GM18870 (cell line): ENCODE results near the gene HIVEP3.
A peak's percentile ranks its signal among the peaks of the same experiment; 100 is the strongest.

ENCODE experiments used
- ATAC-seq: cut with Tn5 transposase; IDR thresholded peaks from one replicate; pipeline ENCODE4 v1.9.1; 2021; ENCODE audit warnings: moderate library complexity; ENCODE audit not compliant: unreplicated experiment

The HIVEP3 gene

DNA sequence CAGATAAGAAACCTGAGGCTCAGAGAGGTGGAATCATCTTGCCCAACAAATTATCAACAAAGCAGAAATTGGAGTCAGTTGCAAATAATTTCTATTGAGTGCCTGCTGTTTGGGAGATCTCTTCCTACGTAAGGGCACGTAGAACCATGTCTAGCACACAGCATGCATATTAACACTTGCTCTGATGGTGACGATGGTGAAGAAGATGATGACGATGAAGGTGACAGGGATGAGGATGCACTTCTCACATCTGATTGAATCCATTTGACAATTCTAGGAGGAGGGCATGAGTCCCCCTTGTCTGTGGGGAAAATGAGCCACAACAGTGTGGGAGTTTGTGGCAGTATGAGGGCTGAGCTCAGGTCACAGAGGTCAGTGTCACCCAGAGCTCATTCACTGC lies 183.6 kb downstream of the HIVEP3 start:
- no peak for ATAC-seq

DNA sequence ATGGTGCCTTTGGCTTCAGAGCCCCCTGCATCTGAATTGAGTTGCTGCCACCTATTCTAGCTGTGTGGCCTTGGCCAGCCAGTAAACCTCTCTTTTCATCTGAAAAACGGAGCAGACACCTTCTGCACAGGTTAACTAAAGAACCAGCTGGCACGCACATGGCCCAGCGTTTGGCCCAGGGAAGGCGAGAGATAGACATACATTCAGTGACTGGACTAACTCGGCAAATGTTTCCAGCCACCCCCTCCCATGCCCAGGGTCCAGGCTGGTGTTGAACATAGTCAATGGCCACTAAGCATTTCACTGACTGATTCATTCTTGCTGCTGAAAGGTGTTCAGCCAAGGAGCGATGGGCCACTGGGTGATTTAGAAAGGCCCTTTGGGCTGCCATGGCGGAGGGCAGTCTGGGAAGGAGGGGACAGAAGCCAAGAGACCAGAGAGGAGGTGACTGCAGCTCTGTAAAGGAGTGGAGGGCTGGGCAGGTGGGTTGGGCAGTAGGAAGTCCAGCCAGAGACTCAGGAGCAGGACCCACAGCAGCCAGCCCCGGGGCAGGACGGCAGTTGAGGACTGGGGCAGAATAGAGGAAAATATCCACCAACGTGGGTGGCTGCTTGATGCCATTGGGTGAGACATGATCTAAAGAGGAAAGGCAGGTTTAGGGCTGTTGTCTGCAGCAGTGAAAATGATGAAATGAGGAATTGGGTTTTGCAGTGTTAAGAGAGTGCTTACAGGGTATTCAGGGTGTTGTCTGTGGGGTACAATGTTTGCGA lies 184.3 kb downstream of the HIVEP3 start:
- no peak for ATAC-seq

DNA sequence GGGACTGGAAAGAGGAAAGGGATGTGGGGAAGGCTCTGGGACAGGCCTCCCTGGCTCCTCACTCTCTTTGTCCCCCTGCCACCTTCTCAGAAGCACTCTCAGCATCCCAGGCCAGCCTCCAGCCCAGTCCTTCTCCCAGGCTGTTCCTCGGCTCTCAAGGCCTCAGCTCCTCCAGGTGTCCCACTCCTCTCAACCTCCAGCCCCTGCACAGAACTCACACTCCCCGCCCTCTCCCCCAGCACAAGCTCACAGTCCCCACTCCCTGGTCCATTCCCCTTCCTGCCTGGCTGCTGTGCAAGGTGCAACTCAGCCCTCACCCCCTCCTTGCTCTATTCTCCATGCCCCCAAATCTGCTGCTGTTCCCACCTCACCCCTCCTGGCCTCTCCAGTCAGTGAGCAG lies 185.0 kb downstream of the HIVEP3 start:
- no peak for ATAC-seq

DNA sequence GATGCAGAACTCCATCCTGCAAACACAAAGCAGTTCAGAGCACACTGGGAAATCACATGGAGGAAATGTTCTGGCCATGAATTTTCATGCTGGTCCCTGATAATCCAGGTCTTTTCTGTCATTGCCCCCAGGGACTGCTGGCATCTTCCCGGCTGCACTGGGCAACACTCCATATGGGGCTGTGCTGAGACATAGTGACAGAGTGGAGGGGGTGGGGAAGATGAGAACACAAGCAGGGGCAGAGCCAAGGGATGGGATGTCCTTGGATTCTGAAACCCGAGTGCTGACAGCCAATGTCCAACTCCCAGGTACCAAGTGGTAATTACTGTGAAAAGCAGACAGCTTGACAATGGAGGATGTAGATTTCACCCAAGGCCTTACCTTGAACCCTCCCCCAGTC lies 185.7 kb downstream of the HIVEP3 start:
- no peak for ATAC-seq

DNA sequence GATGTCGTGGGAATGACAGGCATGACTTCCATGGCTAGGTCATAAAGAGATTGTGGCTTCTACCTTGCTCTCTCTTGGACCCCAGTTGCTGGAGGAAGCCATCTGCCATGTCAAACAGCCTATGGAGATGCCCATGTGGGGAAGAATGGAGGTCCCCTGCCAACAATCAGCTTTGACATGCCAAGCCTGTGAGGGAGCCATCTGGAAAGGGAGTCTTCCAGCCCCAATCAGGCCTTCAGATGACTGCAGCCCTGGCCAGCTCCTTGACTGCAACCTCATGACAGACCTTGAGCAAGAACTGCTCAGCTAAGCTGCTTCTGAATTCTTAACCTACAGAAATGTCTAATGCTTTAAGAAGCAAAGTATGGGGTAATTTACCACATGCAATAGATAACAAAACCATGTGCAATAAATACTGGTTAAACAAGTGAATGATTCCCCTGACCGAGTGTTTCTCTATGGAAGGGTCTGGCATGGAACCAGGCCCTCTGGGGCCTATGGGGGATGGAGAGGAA lies 187.1 kb downstream of the HIVEP3 start:
- ATAC-seq = no peak

DNA sequence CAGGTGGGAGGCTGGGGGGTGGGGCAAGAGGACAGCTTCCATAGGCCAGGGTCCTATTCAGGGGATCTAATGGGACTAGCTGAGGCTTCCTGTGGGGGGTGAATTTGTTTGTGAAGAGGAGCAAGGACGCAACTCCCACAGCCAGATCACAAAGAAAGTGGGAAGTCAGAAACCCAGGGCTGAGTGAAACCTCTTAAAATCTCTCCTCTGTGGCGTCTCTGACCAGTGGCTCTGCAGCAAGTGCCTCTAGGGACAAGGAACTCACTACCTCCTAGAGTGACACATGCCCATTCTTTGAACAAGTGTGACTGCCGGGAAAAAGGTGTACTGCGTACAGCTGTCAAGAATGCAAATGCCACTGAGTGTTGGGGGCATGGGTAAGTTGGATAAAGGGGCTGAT lies 187.9 kb downstream of the HIVEP3 start:
- ATAC-seq = no peak

DNA sequence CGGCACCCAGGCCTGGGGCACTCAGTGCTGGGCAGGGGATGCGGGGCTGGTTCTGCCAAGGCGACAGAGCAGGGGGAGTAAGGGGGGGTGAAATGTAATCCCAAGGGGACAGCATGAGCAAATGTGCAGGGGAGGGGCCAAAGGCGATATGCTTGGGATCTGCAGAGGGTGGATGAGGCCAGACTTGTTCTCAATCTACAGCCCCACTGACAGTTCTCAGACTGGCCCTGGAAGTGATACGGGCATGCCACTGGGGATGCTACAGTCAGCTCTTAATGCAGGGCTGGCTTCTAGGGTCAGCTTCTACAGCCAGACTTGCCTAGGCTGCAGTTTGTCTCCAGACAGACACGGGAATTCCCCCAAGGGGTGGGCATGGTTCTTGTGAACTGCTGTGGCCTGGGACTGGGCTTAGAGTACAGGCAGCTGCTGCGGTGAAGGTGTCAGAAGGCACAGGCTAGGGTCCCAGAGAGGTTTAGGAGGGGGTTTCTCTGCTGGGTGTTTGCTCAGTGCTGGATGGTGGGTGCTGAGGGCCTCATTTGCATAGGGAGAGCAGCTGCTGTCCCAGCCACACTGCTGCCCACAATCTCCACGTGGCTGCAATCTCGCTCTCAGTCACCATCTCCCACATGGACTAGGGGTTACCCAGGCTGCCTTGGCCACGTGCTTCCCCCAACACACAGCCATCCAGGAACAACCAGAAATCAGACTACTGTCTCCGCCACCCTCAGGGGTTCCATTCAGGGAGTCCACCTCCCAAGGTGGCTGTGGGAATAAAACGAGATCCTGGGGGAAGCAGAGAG lies 190.1 kb downstream of the HIVEP3 start:
- peak; percentile 86 for ATAC-seq

DNA sequence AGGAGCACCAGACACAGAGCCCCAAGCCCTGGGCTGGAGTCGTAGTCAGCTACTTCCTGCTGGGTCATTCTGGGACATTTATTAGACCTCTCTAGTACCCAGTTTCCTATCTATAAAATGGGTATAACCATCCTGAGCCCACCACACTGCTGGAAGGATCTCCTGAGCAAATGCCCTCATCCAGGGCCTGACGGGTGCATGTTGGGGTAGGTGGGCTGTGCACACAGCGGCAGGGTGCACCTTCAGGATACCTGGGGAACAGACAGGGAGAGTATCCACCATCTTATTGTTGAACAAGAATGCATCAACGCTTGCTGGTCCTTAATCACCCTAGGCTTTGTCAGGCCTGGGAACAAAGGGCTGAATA lies 191.0 kb downstream of the HIVEP3 start:
- no peak for ATAC-seq

DNA sequence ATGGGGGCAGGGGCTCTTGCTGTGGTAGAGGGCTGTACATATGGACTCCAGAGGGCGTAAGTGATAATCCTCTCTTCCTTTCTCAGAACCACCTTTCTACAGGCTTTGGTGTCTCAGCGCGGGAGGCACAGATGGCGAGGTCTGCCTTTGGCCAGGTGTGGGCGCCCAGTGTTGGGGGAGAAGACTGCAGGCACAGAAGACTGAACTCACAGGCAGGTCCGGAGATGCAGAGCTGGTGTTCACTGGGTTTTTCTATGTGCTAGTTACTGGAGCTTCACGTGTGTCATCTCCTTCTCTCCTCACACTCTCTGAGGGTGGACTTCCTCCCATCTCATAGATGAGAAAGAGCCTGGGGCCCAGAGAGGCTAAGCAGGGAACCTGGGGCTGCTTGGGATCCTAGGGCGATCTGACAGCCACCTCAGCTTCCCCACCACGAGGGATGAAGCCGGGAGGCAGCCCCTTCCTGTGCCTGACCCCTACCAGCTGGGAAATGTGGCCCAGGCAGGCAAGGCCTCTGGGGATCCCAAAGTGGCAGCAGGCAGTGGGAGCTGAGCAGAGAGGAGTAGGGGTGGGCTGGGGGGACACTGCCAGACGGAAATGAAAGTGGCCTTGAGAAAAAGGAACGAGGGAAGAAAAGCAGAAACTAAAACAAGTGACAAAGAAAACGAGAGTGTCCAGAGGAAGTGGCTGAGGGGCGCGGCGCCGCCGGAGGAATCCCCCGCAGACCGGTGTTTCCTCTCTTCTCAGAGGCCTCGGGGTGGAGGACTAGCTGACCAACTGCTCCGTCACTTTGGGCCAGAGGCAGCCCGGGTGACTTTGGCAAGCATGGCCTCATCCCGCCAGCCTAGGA lies 191.6 kb downstream of the HIVEP3 start:
- ATAC-seq = no peak

DNA sequence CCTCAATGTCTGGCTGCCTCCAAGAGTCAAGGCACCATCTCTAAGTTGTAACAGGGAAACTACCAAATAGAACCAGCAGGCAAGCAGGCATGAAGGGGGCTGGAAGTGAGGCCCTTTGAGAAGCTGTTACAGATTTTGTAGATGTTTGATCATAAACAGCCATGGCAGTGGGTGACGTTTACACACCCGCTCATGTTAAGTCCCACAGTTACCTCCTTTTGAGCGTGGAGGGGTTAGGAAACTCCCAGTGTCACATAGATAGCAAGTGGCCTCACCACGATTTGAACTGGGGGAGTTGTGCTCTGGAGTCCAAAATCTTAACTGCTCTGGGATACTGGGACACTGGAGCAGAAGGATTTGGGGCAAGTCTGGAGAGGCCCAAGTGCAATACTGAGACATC lies 192.4 kb downstream of the HIVEP3 start:
- ATAC-seq = no peak

DNA sequence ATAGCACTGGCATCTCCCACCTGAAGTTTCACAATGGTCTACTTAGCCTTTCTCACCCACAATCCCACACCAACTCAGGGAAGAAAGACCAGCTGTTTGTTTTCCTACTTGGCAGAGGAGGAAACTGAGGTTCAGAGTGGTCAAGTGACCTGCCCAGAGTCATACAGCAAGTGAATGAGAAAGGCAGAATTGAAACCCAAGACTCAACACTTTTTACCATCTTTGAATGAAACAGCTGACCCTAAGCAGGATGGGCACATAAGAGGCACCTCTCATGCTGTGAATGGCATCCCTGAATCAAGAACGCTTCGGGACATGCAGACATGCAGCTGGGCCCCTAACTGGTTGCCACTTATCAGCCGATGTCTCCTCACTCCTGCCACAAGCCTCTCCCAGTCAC lies 193.8 kb downstream of the HIVEP3 start:
- ATAC-seq = no peak

DNA sequence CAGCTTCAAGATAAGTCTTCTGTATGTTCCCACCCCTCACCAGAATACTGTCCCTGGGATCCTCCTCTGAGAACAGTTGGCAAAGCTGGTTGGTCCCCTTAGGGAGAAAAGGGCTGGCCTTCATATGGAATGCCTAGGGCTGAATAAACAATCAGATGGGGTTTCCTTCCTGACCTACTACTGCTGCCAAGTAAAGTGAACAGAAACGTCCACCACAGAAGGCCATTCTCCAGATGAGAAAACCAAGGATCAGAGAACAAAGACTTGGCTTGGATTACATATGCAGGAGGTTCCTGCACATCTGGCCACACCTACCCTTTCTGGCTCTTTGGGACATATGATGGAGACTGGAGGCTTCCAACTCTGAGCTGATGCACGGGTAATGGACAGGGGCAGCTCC lies 194.5 kb downstream of the HIVEP3 start:
- no peak for ATAC-seq

DNA sequence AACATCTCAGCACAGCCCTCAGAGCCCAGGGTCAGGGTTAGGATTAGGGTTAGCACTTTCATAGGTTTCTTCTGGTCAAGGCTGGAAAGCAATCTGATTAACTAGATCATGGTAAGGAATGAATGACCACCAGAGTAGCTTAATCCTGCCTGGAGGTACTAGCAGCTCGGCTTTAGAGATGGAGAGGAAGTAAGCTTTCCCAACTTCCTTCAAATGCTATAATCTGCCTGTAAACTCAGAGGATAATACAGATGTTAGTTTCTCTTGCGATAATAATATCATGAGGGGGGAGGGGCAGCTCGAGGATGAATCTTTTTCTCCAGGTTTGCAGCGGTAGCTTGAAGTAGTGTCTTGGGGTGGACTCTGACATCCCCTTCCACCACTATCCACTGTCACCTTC lies 194.9 kb downstream of the HIVEP3 start:
- ATAC-seq = no peak

DNA sequence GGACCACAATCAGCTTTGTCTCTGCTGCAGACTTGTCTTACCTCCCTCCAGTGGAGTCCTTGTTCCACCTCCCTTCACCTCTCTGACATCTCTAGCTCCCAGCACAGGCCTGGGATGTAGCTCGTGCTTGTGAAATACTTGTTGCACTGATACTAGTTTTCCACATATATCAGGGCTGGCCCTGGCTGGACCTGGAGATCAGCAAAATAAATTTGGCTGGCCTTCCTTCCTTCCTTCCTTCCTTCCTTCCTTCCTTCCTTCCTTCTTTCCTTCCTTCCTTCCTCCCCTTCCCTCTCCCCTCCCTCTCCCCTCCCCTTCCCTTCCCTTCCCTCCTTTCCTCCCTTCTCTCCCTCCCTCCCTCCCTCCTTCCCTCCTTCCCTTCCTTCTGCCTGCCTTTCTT lies 196.5 kb downstream of the HIVEP3 start:
- ATAC-seq = no peak

DNA sequence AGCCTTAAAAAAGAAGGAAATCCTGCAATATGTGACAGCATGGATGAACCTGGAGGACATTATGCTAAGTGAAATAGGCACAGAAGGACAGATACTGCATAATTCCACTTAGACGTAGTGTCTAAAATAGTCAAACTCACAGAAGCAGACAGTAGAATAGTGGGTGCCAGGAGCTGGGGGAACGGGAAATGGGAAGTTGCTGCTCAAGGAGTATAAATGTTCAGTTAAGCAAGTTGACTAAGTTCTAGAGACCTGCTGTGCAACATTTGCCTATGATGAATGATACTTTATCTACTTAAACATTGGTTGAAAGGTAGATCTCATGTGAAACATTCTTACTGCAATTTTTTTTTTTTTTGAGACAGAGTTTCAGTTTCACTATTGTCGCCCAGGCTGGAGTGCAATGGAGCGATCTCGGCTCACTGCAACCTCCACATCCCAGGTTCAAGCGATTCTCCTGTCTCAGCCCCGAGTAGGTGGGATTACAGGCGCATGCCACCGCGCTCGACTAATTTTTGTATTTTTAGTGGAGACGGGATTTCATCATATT lies 197.8 kb downstream of the HIVEP3 start:
- no peak for ATAC-seq

DNA sequence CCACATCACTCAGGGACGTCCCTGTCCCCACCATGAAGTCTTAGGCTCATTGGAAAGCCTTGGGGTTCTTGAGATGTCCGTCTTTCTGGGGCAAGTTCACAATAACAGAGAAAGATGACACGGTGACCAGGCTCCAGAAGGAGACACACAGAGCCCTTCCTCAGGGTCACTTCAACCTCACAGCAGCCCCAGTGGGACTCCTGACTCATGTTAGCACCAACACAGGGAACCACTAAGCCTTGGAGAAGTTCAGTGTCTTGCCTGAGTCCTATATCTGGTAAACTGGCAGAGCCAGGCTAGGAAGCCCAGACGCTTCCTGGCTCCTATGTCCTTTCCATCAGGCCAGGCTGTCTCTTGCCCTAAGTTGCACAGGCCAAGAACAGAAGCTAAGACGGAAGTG lies 199.1 kb downstream of the HIVEP3 start:
- no peak for ATAC-seq

DNA sequence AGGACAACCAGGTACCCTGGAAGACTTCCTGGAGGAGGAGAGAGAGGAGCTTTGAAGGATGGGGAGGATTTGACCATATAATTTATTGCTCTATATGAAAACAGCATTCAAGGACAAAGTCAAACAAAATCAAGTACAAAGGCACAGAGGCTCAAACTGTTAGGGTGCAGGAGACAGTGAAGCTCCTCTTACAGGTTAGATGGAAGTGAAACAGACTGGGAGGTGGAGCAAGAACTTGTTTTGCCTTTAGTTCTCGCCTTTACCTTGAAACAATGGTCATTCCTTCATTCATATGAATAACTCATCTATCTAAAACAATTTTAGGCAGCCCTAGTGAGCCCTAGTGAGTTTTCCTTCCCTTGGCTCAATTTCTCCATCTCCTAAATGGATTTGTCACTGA lies 199.6 kb downstream of the HIVEP3 start:
- ATAC-seq = no peak

DNA sequence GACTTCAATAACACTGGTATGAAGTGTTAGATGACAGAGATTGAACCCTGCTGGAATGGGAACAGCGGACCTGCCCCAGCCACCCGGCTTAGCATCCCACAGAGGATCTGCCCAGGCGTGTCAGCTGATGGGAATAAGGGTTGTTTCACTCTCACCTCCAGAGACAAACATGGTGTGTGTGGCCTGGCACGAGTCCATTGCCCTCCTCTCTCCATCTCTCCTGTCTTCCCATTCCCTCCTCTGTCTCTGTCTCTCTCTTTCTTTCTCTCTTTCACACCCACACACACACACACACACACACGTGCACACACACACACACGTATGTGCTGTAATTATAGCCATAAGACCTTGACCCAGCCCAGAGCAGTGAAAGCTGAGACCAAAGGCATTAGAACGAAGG lies 200.2 kb downstream of the HIVEP3 start:
- ATAC-seq = no peak

DNA sequence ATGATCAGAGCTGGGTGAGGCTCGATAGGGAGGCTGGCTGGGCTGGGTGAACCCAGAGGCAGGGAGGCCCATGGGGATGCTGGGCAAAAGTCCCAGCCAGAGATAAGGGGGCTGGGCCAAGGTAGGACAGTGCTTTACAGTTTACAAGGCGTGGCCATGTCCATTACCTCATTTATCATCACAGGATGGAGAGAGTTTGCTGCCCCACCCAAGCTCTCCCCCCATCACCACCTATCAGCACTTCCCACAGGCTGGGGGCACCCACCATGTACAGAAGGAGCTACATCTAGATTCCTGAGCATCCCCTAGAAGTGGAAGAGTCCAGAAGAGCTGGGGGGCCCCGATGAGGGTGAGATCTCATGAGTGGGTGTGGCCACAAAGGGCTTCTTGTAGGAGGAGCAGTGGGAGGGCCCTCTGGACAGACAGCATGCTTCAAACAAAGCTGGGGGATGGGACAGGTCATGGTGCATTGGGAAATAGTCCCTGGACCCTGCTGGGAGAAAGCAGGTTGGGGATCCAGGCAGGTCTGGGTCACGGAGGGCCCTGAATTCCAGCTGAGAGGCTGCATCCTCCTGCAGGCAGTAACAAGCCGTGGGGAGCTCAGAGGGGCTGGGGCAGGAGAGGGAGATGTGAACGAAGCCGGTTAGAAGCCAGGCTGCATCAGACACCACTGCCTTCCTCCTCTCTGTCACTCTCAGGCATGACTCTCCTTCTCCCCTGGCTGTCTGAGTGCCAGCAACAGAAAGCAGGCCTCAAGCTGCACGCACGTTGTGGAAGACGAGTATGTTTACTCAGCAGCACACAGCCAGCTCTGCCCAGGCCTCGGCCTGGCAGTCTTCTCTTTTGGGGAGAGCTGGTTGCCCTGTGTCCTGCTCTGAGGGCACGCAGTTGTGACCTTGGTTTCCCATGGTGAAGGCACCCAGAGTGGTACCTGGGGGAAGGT lies 202.3 kb downstream of the HIVEP3 start:
- no peak for ATAC-seq
